Endothelial cell of umbilical vein (primary cell): ENCODE data around the gene GALNT13. TPM values are rescaled to one million over a fixed set of nuclear protein-coding genes. Genes with fewer than 3 reads are reported as not detected.

Experiments
- BruUV-seq: library from RNA; stranded (reverse); fragments of 400-500 nt; replicated peaks from 2 replicates; lab custom pipeline; 2021; lab: Mats Ljungman, UMichigan
- CTCF ChIA-PET: fragments of 300-600, 350-600 bp; sonication (Branson Sonifier 250); formaldehyde crosslinking; loops from one replicate; lab custom pipeline; 2021; ENCODE audit warnings: antibody characterized with exemption, inconsistent platforms; lab: Charles Lee
- POLR2A ChIA-PET: fragments of 300-600, 350-600 bp; sonication (Branson Sonifier 250); formaldehyde crosslinking; loops from one replicate; lab custom pipeline; 2021; ENCODE audit warnings: antibody characterized with exemption, inconsistent platforms; lab: Charles Lee
- DNase-seq: peaks from one replicate; pipeline ENCODE4 v3.0.0-alpha.2; 2011; ENCODE audit warnings: low read depth, low spot score
- FAIRE-seq: peaks from 2 replicates; lab custom pipeline; 2011; peaks lifted over from hg19 to GRCh38; lab: Jason Lieb, UNC
- H2AFZ ChIP-seq: 2 replicates; pipeline ENCODE4 v1.6.0; 2012; ENCODE audit warnings: low read depth, low read length, control low read depth, inconsistent platforms
- H3K27ac ChIP-seq: 2 replicates; pipeline ENCODE4 v1.5.1; 2011; ENCODE audit warnings: low read depth, mild to moderate bottlenecking, control low read depth, low read length, moderate library complexity; ENCODE audit not compliant: insufficient read depth
- H3K27me3 ChIP-seq, 2 experiments: 2 replicates each; pipeline versions ENCODE4 v1.6.0 to v1.6.1; 2011; ENCODE audit warnings: low read length in 2 of 2, mixed read lengths in 1 of 2; ENCODE audit not compliant: control insufficient read depth in 2 of 2, insufficient read depth in 2 of 2
- H3K36me3 ChIP-seq, 2 experiments: 2 replicates in 1 of 2; 3 replicates in 1 of 2; pipeline ENCODE4 v1.5.1; 2011; ENCODE audit warnings: low read length in 2 of 2, mild to moderate bottlenecking in 1 of 2, moderate library complexity in 1 of 2; ENCODE audit not compliant: control insufficient read depth in 2 of 2, insufficient read depth in 2 of 2; ENCODE audit errors: extremely low read depth in 1 of 2
- H3K4me1 ChIP-seq: 3 replicates; pipeline ENCODE4 v1.5.1; 2011; ENCODE audit warnings: mild to moderate bottlenecking, low read length; ENCODE audit not compliant: control insufficient read depth, insufficient read depth; ENCODE audit errors: extremely low read depth
- H3K4me2 ChIP-seq: 2 replicates; pipeline ENCODE4 v1.6.1; 2011; ENCODE audit warnings: low read length, control low read depth, mixed read lengths; ENCODE audit not compliant: insufficient read depth
- H3K4me3 ChIP-seq, 3 experiments: fragments of 200-600 bp in 1 of 3; sonication (generic), shearing (Covaris generic) in 1 of 3; replicated peaks in 1 of 3; 2 replicates each; pipeline ENCODE4 v1.5.1; 2011 to 2016; ENCODE audit warnings: control low read depth in 3 of 3, low read length in 3 of 3, mild to moderate bottlenecking in 2 of 3, inconsistent platforms in 1 of 3, low read depth in 1 of 3, moderate library complexity in 1 of 3; ENCODE audit not compliant: insufficient read depth in 1 of 3
- H3K79me2 ChIP-seq: 2 replicates; pipeline ENCODE4 v1.6.0; 2012; ENCODE audit warnings: low read length, inconsistent platforms; ENCODE audit not compliant: control insufficient read depth, insufficient read depth
- H3K9ac ChIP-seq: replicated peaks from 2 replicates; pipeline ENCODE3; 2011; ENCODE audit warnings: low read length, control low read depth; ENCODE audit not compliant: insufficient read depth; ENCODE audit errors: extremely low read depth
- H3K9me1 ChIP-seq: replicated peaks from 3 replicates; pipeline ENCODE4 v1.6.0; 2011; ENCODE audit warnings: mild to moderate bottlenecking, low read length; ENCODE audit not compliant: control insufficient read depth, insufficient read depth; ENCODE audit errors: extremely low read depth
- H3K9me3 ChIP-seq: replicated peaks from 2 replicates; pipeline ENCODE4 v1.5.1; 2012; ENCODE audit warnings: low read length, inconsistent platforms; ENCODE audit not compliant: control insufficient read depth, insufficient read depth
- H4K20me1 ChIP-seq: replicated peaks from 2 replicates; pipeline ENCODE3; 2011; ENCODE audit warnings: mild to moderate bottlenecking, low read length; ENCODE audit not compliant: control insufficient read depth, insufficient read depth; ENCODE audit errors: extremely low read depth
- EZH2 ChIP-seq: IDR thresholded peaks from 2 replicates; pipeline ENCODE4 v1.6.1; 2012; ENCODE audit warnings: borderline replicate concordance, low read depth, mild to moderate bottlenecking, moderate library complexity, low read length, inconsistent platforms; ENCODE audit not compliant: severe bottlenecking
- FOS ChIP-seq: IDR thresholded peaks from 2 replicates; pipeline ENCODE4 v1.6.1; 2011; ENCODE audit warnings: mild to moderate bottlenecking, low read length, moderate library complexity, borderline replicate concordance; ENCODE audit not compliant: insufficient read depth
- GATA2 ChIP-seq: IDR thresholded peaks from 2 replicates; pipeline ENCODE4 v1.7.0; 2011; ENCODE audit warnings: low read depth, mild to moderate bottlenecking, moderate library complexity, mixed read lengths, low read length; ENCODE audit not compliant: insufficient read length, insufficient read depth
- JUN ChIP-seq: IDR thresholded peaks from 2 replicates; pipeline ENCODE4 v1.6.1; 2011; ENCODE audit warnings: borderline replicate concordance, low read depth; ENCODE audit not compliant: insufficient read length, insufficient read depth
- MYC ChIP-seq: IDR thresholded peaks from one replicate; pipeline ENCODE4 v1.6.1; 2011; ENCODE audit warnings: mild to moderate bottlenecking, low read depth, low read length
- POLR2A ChIP-seq: IDR thresholded peaks from 2 replicates; pipeline ENCODE4 v1.6.1; 2012; ENCODE audit warnings: low read depth, mild to moderate bottlenecking, control low read depth, low read length
- POLR2AphosphoS5 ChIP-seq: IDR thresholded peaks from 2 replicates; pipeline ENCODE4 v1.6.1; 2012; ENCODE audit warnings: low read depth, mild to moderate bottlenecking, control low read depth, low read length, moderate library complexity; ENCODE audit not compliant: insufficient read depth
- dilution Hi-C: fragments of 300-500 bp; cut with MboI; formaldehyde crosslinking; loops from one replicate; pipeline ENCODE4 v1.15.0; 2019; ENCODE audit warnings: low sequenced_read_pairs; ENCODE audit not compliant: extremely low pct_ligation_motif_present
- intact Hi-C: fragments of 100-400 bp; cut with micrococcal nuclease; formaldehyde crosslinking; loops from one replicate; pipeline ENCODE4 v1.10.0; 2022
- polyA plus RNA-seq, 4 experiments: library from polyadenylated mRNA; depleted of rRNA in 3 of 4; stranded (reverse) in 3 of 4; unstranded in 1 of 4; fragments of >200 nt; gene quantifications; 2 replicates each; pipeline versions ENCODE4 v1.2.1 to v1.2.3, GENCODE V29; 2011 to 2012; ENCODE audit warnings: missing spikeins in 1 of 4
- total RNA-seq: library from RNA; stranded (reverse); gene quantifications from 2 replicates; pipeline ENCODE4 v1.2.3, GENCODE V29; 2021
- TF ChIP-seq, protein P1 (sequence below): IDR thresholded peaks from 2 replicates; pipeline ENCODE4 v1.6.1; 2011; ENCODE audit not compliant: insufficient read depth, insufficient read length
- TF ChIP-seq, protein P2 (sequence below), 2 donors: IDR thresholded peaks; 1 replicate in 1 of 2; 2 replicates in 1 of 2; pipeline ENCODE4 v1.5.1; 2011; ENCODE audit warnings: low read length in 2 of 2, mild to moderate bottlenecking in 2 of 2, moderate library complexity in 2 of 2, control low read depth in 1 of 2, inconsistent platforms in 1 of 2, low read depth in 1 of 2; ENCODE audit not compliant: insufficient read depth in 1 of 2; ENCODE audit errors: extremely low read depth in 1 of 2

The GALNT13 gene
- total and polyA plus RNA-seq, 2 donors (not counting 3 experiments of a cell fraction or from before 2014, with no cell fraction given) = 0.06 TPM; not detected in 1

DNA sequence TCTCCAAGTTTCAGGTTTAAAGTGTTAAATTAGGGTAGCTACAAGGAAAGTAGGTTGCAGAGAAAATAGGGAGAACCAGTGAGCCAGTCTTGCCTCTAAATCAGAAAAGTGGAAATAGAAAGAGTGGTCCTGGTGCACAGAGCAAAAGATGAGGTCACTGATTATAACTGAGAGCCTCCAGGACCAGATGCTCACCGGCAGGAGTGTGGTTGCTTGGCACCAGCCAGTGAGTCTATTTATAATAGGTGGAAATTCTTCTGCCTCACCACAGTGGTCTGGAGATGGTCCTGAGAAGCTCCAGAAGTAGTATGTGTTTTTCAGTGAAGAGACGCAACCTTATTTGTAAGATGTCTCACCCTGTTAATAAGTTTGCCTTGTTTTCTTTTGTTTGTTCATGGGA, 452.9 kb downstream of the GALNT13 start:
- FAIRE-seq (no peak), DNase-seq (no peak)
- Histone ChIP-seq H3K36me3 (no peaks in the 10 kb centered on the region), H3K79me2 (no peaks in the 10 kb centered on the region), H3K4me1 (no peaks in the 10 kb centered on the region), H3K27me3 (no peaks in the 10 kb centered on the region), H4K20me1 (no peaks in the 10 kb centered on the region), H3K9me3 (no peaks in the 10 kb centered on the region), H3K9me1 (no peaks in the 10 kb centered on the region), H2AFZ (no peak overlapping the region), H3K9ac (no peak overlapping the region), H3K4me3 (no peak overlapping the region), H3K4me2 (no peak overlapping the region), H3K27ac (no peak overlapping the region)
- CTCF ChIA-PET = no interaction called here
- dilution Hi-C loops = no loop called here
- TF ChIP-seq JUN (no peak), POLR2AphosphoS5 (no peak), FOS (no peak), MYC (no peak), POLR2A (no peak), EZH2 (no peak), GATA2 (no peak)
- TF ChIP-seq, protein P1, sequence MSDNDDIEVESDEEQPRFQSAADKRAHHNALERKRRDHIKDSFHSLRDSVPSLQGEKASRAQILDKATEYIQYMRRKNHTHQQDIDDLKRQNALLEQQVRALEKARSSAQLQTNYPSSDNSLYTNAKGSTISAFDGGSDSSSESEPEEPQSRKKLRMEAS = no peak
- TF ChIP-seq, protein P2, sequence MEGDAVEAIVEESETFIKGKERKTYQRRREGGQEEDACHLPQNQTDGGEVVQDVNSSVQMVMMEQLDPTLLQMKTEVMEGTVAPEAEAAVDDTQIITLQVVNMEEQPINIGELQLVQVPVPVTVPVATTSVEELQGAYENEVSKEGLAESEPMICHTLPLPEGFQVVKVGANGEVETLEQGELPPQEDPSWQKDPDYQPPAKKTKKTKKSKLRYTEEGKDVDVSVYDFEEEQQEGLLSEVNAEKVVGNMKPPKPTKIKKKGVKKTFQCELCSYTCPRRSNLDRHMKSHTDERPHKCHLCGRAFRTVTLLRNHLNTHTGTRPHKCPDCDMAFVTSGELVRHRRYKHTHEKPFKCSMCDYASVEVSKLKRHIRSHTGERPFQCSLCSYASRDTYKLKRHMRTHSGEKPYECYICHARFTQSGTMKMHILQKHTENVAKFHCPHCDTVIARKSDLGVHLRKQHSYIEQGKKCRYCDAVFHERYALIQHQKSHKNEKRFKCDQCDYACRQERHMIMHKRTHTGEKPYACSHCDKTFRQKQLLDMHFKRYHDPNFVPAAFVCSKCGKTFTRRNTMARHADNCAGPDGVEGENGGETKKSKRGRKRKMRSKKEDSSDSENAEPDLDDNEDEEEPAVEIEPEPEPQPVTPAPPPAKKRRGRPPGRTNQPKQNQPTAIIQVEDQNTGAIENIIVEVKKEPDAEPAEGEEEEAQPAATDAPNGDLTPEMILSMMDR (IDR thresholded peaks at IDR 0.05; ENCODE audit: extremely low read depth in 1 of 2, insufficient read depth in 1 of 2, low read depth in 1 of 2, low read length in 2 of 2) = no peak
- POLR2A ChIA-PET = no interaction called here
- intact Hi-C loops = no loop called here
- no TSS peak for BruUV-seq
